H1 (cell line): ENCODE measurements around the gene RBP4. TPM values are rescaled to one million over a fixed set of nuclear protein-coding genes. Genes with fewer than 3 reads are reported as not detected.

ENCODE experiments used
- CTCF ChIA-PET: fragments of 300-600 bp; sonication (Branson Sonifier 250); formaldehyde crosslinking; loops from one replicate; lab custom pipeline; 2021; ENCODE audit not compliant: partially characterized antibody; lab: Charles Lee
- POLR2A ChIA-PET: fragments of 300-600 bp; sonication (Branson Sonifier 250); formaldehyde crosslinking; loops from one replicate; lab custom pipeline; 2021; ENCODE audit warnings: inconsistent platforms; ENCODE audit not compliant: partially characterized antibody; lab: Charles Lee
- DNase-seq, 2 experiments: peaks; one replicate each; pipeline versions ENCODE4 v3.0.0 to v3.0.0-alpha.2; 2010 to 2022; ENCODE audit warnings: low spot score in 2 of 2, low read depth in 1 of 2, mixed read lengths in 1 of 2
- FAIRE-seq: peaks from 2 replicates; lab custom pipeline; 2011; peaks lifted over from hg19 to GRCh38; lab: Jason Lieb, UNC
- H2AFZ ChIP-seq: 2 replicates; pipeline ENCODE4 v1.8.1; 2012; ENCODE audit warnings: low read length, inconsistent platforms
- H2AK5ac ChIP-seq: 2 replicates; pipeline ENCODE4 v1.6.1; 2013; ENCODE audit warnings: low read depth, low read length
- H2BK120ac ChIP-seq: replicated peaks from 2 replicates; pipeline ENCODE3; 2013; ENCODE audit warnings: low read depth, low read length, inconsistent platforms
- H2BK12ac ChIP-seq: 2 replicates; pipeline ENCODE4 v1.6.1; 2013; ENCODE audit warnings: low read depth, low read length
- H2BK15ac ChIP-seq: 2 replicates; pipeline ENCODE4 v1.6.1; 2013; ENCODE audit warnings: low read length
- H2BK20ac ChIP-seq: 2 replicates; pipeline ENCODE4 v1.6.1; 2013; ENCODE audit warnings: low read length
- H2BK5ac ChIP-seq: 2 replicates; pipeline ENCODE4 v1.6.1; 2013; ENCODE audit warnings: low read depth, low read length
- H3K14ac ChIP-seq: 2 replicates; pipeline ENCODE4 v1.6.1; 2013; ENCODE audit warnings: inconsistent platforms; ENCODE audit not compliant: insufficient read length
- H3K18ac ChIP-seq: 2 replicates; pipeline ENCODE4 v1.6.1; 2013; ENCODE audit warnings: low read length; ENCODE audit errors: extremely low read depth
- H3K23ac ChIP-seq: 2 replicates; pipeline ENCODE4 v1.6.1; 2013; ENCODE audit warnings: inconsistent platforms; ENCODE audit not compliant: insufficient read length
- H3K23me2 ChIP-seq: 2 replicates; pipeline ENCODE4 v1.6.1; 2013; ENCODE audit warnings: low read depth, low read length
- H3K27ac ChIP-seq: 2 replicates; pipeline ENCODE4 v1.6.1; 2011; ENCODE audit warnings: low read depth, low read length, inconsistent platforms
- H3K27me3 ChIP-seq, 4 experiments: replicated peaks in 1 of 4; 1 replicate in 1 of 4; 2 replicates in 3 of 4; pipeline versions ENCODE4 v1.6.1 to v1.8.1; 2011 to 2013; ENCODE audit warnings: low read length in 3 of 4, mild to moderate bottlenecking in 3 of 4, inconsistent platforms in 2 of 4, mixed read lengths in 2 of 4, moderate library complexity in 1 of 4; ENCODE audit not compliant: control insufficient read depth in 3 of 4, insufficient read depth in 3 of 4; ENCODE audit errors: extremely low read depth in 1 of 4
- H3K36me3 ChIP-seq, 4 experiments: 2 replicates each; pipeline versions ENCODE4 v1.6.1 to v1.8.1; 2011 to 2013; ENCODE audit warnings: mild to moderate bottlenecking in 4 of 4, low read length in 3 of 4, moderate library complexity in 2 of 4, control low read depth in 1 of 4, inconsistent platforms in 1 of 4; ENCODE audit not compliant: insufficient read depth in 4 of 4, control insufficient read depth in 2 of 4
- H3K4ac ChIP-seq: replicated peaks from 2 replicates; pipeline ENCODE3; 2013; ENCODE audit warnings: low read length, low read depth, mixed read lengths, inconsistent platforms; ENCODE audit not compliant: insufficient read length
- H3K4me1 ChIP-seq, 4 experiments: replicated peaks in 1 of 4; 1 replicate in 1 of 4; 2 replicates in 3 of 4; pipeline versions ENCODE4 v1.6.1 to v1.8.1; 2011 to 2013; ENCODE audit warnings: low read length in 3 of 4, inconsistent platforms in 2 of 4, mixed read lengths in 1 of 4; ENCODE audit not compliant: insufficient read depth in 4 of 4, control insufficient read depth in 3 of 4
- H3K4me2 ChIP-seq, 2 experiments: 2 replicates each; pipeline versions ENCODE4 v1.6.1 to v1.8.1; 2011 to 2013; ENCODE audit warnings: low read depth in 2 of 2, low read length in 2 of 2, control low read depth in 1 of 2, inconsistent platforms in 1 of 2, mild to moderate bottlenecking in 1 of 2; ENCODE audit not compliant: insufficient read depth in 1 of 2
- H3K4me3 ChIP-seq, 4 experiments: fragments of 200-600, 300-600 bp in 1 of 4; sonication (generic), shearing (Covaris generic), sonication (Bioruptor Twin) in 1 of 4; 2 replicates each; pipeline versions ENCODE4 v1.5.1 to v1.8.1; 2011 to 2016; ENCODE audit warnings: low read length in 4 of 4, low read depth in 3 of 4, control low read depth in 2 of 4, inconsistent platforms in 2 of 4, mild to moderate bottlenecking in 2 of 4, mixed read lengths in 1 of 4, moderate library complexity in 1 of 4; ENCODE audit not compliant: insufficient read depth in 2 of 4; ENCODE audit errors: extremely low read depth in 1 of 4
- H3K56ac ChIP-seq: replicated peaks from 2 replicates; pipeline ENCODE3; 2013; ENCODE audit warnings: low read depth, mild to moderate bottlenecking, mixed read lengths, low read length, inconsistent platforms; ENCODE audit not compliant: insufficient read length
- H3K79me1 ChIP-seq: 2 replicates; pipeline ENCODE4 v1.6.1; 2013; ENCODE audit warnings: low read depth, low read length, control low read depth
- H3K79me2 ChIP-seq, 2 experiments: 2 replicates each; pipeline versions ENCODE4 v1.6.1 to v1.8.1; 2012 to 2013; ENCODE audit warnings: low read length in 2 of 2, mild to moderate bottlenecking in 2 of 2, inconsistent platforms in 1 of 2; ENCODE audit not compliant: insufficient read depth in 2 of 2, control insufficient read depth in 1 of 2
- H3K9ac ChIP-seq, 4 experiments: replicated peaks in 1 of 4; 1 replicate in 1 of 4; 2 replicates in 3 of 4; pipeline versions ENCODE4 v1.6.1 to v1.8.1; 2011 to 2013; ENCODE audit warnings: low read depth in 3 of 4, low read length in 3 of 4, control low read depth in 2 of 4, mild to moderate bottlenecking in 2 of 4, moderate library complexity in 2 of 4, inconsistent platforms in 1 of 4; ENCODE audit errors: extremely low read depth in 1 of 4
- H3K9me3 ChIP-seq, 2 experiments: 2 replicates each; pipeline versions ENCODE4 v1.6.1 to v1.8.1; 2012 to 2013; ENCODE audit warnings: mild to moderate bottlenecking in 2 of 2, moderate library complexity in 2 of 2, control low read depth in 1 of 2, inconsistent platforms in 1 of 2, low read depth in 1 of 2, low read length in 1 of 2, mixed read lengths in 1 of 2; ENCODE audit not compliant: insufficient read depth in 2 of 2
- H4K20me1 ChIP-seq, 2 experiments: replicated peaks in 1 of 2; 2 replicates each; pipeline versions ENCODE3 to v1.8.1; 2011 to 2013; ENCODE audit warnings: inconsistent platforms in 2 of 2, low read length in 2 of 2, mild to moderate bottlenecking in 1 of 2; ENCODE audit not compliant: insufficient read depth in 2 of 2, control insufficient read depth in 1 of 2
- H4K5ac ChIP-seq: 2 replicates; pipeline ENCODE4 v1.6.1; 2013; ENCODE audit warnings: low read length, low read depth, mixed read lengths, inconsistent platforms; ENCODE audit not compliant: insufficient read length
- H4K8ac ChIP-seq: 2 replicates; pipeline ENCODE4 v1.8.0; 2013; ENCODE audit warnings: mild to moderate bottlenecking, moderate library complexity, low read length, inconsistent platforms; ENCODE audit not compliant: insufficient read depth; ENCODE audit errors: extremely low read depth
- H4K91ac ChIP-seq: replicated peaks from 2 replicates; pipeline ENCODE3; 2013; ENCODE audit warnings: low read length, mixed read lengths, inconsistent platforms; ENCODE audit not compliant: insufficient read length
- CTCF ChIP-seq, 3 experiments: IDR thresholded peaks; 1 replicate in 2 of 3; 2 replicates in 1 of 3; pipeline versions ENCODE4 v1.5.1 to v1.6.1; 2011; ENCODE audit warnings: low read length in 3 of 3, mild to moderate bottlenecking in 3 of 3, inconsistent platforms in 2 of 3, low read depth in 1 of 3, moderate library complexity in 1 of 3; ENCODE audit not compliant: insufficient read depth in 1 of 3; ENCODE audit errors: control extremely low read depth in 1 of 3
- E2F6 ChIP-seq: IDR thresholded peaks from 2 replicates; pipeline ENCODE4 v1.6.1; 2012; ENCODE audit warnings: inconsistent platforms
- EZH2 ChIP-seq: fragments of 200-600 bp; sonication (generic); IDR thresholded peaks from 2 replicates; pipeline ENCODE4 v1.7.1; 2012; ENCODE audit warnings: low read depth, mild to moderate bottlenecking, moderate library complexity, low read length, inconsistent platforms; ENCODE audit not compliant: severe bottlenecking
- MAX ChIP-seq: IDR thresholded peaks from 2 replicates; pipeline ENCODE4 v1.6.1; 2012; ENCODE audit warnings: inconsistent platforms
- RAD21 ChIP-seq, 2 experiments: IDR thresholded peaks in 1 of 2; conservative IDR thresholded peaks in 1 of 2; 2 replicates each; pipeline ENCODE4 v1.6.1; 2011; ENCODE audit warnings: low read depth in 2 of 2, low read length in 2 of 2, improper control_type of control experiment in 1 of 2, inconsistent platforms in 1 of 2, mild to moderate bottlenecking in 1 of 2, moderate library complexity in 1 of 2
- WGBS, 2 experiments: shearing (Covaris generic) in 1 of 2; methylation state at CpG; one replicate each; pipeline versions ENCODE4 v1.1.6 to v1.1.7; 2013 to 2015; ENCODE audit warnings: low lambda C conversion rate in 2 of 2, mixed read lengths in 2 of 2, inconsistent platforms in 1 of 2, low coverage in 1 of 2, missing lambda C conversion rate in 1 of 2; ENCODE audit not compliant: insufficient replicate concordance in 2 of 2, insufficient coverage in 1 of 2, insufficient read length in 1 of 2; ENCODE audit errors: extremely low coverage in 1 of 2, missing lambda C conversion rate in 1 of 2; 5-methylcytosine and 5-hydroxymethylcytosine counted together
- polyA plus RNA-seq, 7 experiments: library from polyadenylated mRNA; depleted of rRNA in 3 of 7; stranded (reverse) in 5 of 7; unstranded in 2 of 7; fragments of >200 nt in 5 of 7; fragments of 200-250 nt in 2 of 7; gene quantifications; 1 replicate in 5 of 7; 2 replicates in 1 of 7; 4 replicates in 1 of 7; pipeline versions ENCODE4 v1.2.1 to v1.2.3, GENCODE V29; 2011 to 2013; ENCODE audit warnings: missing spikeins in 2 of 7, mixed read lengths in 2 of 7
- total RNA-seq: library from RNA; stranded (reverse); fragmentation: NEBNext Ultra II Directional; extraction: Animal tissue kit (Norgen Biotek cat#: 25700); gene quantifications from 2 replicates; pipeline ENCODE4 v1.2.1, GENCODE V29; 2021

The RBP4 gene
- total and polyA plus RNA-seq, 2 of the 8 experiments (the other 6 are each of a cell fraction or from before 2014, with no cell fraction given), result 0.42 to 0.97 TPM

- H2AFZ ChIP-seq, result no peak overlapping the region
- H2BK12ac ChIP-seq, result no peak overlapping the region
- CTCF ChIA-PET, result interaction anchor here (0.5 to 1.7 kb wide), 18 partner anchors 9 to 1332 kb away, joined by 3 to 7 read pairs (median 3); no protein-coding TSS in a partner anchor
Measured at GRCh38 chr10:93596539-93596938, 4.5 kb downstream of the RBP4 start.

More at GRCh38 chr10:93596539-93596938, 4.5 kb downstream of the RBP4 start:
- no peak overlapping the region for H3K14ac ChIP-seq
- no peak overlapping the region for H4K91ac ChIP-seq
- H2AK5ac ChIP-seq, result no peak overlapping the region
- no peak overlapping the region for H2BK120ac ChIP-seq
- no peak for TF ChIP-seq E2F6
- peak; percentile 35 for TF ChIP-seq EZH2
- peak; percentile 52 to 76 (median 63) for TF ChIP-seq CTCF (IDR thresholded peaks at IDR 0.05; ENCODE audit: control extremely low read depth in 1 of 3, insufficient read depth in 1 of 3, low read depth in 1 of 3, low read length in 3 of 3)
- TF ChIP-seq RAD21 (IDR thresholded peaks at IDR 0.05 in 1 of 2, conservative IDR thresholded peaks at IDR 0.05 in 1 of 2; ENCODE audit: low read depth in 2 of 2, low read length in 2 of 2), result peak; percentile 30 to 45
- TF ChIP-seq MAX, result peak; percentile 50; the same call in 1 of the 2 replicates
- no peak overlapping the region for H4K5ac ChIP-seq
- no peak overlapping the region for H3K4ac ChIP-seq
- FAIRE-seq, result peak; percentile 84
- POLR2A ChIA-PET, result no interaction called here
- no peak overlapping the region for H3K27ac ChIP-seq
- H3K4me1 ChIP-seq, result peaks cover under 1 to 6% (median 3%) of the 10 kb centered on the region in 4 experiments; a peak in 5 of 7 replicates
- no peak overlapping the region for H2BK20ac ChIP-seq
- peaks cover 17 to 24% (median 21%) of the 10 kb centered on the region in 4 experiments for H3K27me3 ChIP-seq
- no peaks in the 10 kb centered on the region for H3K79me2 ChIP-seq
- no peak overlapping the region for H3K4me2 ChIP-seq
- 50% methylated on average over 4 of the region's 4 CpGs; no CpG with 5 or more reads in 1 of the 2 experiments for WGBS, 2 experiments
- no peaks in the 10 kb centered on the region; the same call in 1 of the 2 replicates for H3K79me1 ChIP-seq
- H2BK15ac ChIP-seq, result no peak overlapping the region
- H3K23ac ChIP-seq, result no peak overlapping the region
- H3K23me2 ChIP-seq, result peaks cover 7% of the 10 kb centered on the region; the same call in 1 of the 2 replicates
- H3K4me3 ChIP-seq, result no peak overlapping the region
- H3K9me3 ChIP-seq, result no peaks in the 10 kb centered on the region
- no peak overlapping the region for H3K9ac ChIP-seq
- no peak overlapping the region for H4K8ac ChIP-seq
- no peak overlapping the region for H3K18ac ChIP-seq
- H4K20me1 ChIP-seq, result no peaks in the 10 kb centered on the region
- H3K56ac ChIP-seq, result no peak overlapping the region
- no peaks in the 10 kb centered on the region for H3K36me3 ChIP-seq
- no peak overlapping the region for H2BK5ac ChIP-seq
- peak in 1 of 2 experiments; percentile 69 for DNase-seq
